Purkinje cell (primary cell): ENCODE measurements around the gene SOWAHD. TPM values are rescaled to one million over a fixed set of nuclear protein-coding genes. Genes with fewer than 3 reads are reported as not detected.

Experiments
- polyA plus RNA-seq: library from polyadenylated mRNA; unstranded; fragments of >200 nt; fragmentation: Nextera tagmentation; gene quantifications from 2 replicates; pipeline ENCODE4 v1.2.1, GENCODE V29; 2014

SOWAHD gene, protein sequence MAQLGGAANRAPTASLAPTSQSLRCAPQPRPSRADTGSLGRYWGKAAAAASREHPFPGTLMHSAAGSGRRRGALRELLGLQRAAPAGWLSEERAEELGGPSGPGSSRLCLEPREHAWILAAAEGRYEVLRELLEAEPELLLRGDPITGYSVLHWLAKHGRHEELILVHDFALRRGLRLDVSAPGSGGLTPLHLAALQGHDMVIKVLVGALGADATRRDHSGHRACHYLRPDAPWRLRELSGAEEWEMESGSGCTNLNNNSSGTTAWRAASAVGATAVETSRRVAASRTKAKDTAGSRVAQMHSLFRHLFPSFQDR
- polyA plus RNA-seq: not detected in 2 replicates

DNA sequence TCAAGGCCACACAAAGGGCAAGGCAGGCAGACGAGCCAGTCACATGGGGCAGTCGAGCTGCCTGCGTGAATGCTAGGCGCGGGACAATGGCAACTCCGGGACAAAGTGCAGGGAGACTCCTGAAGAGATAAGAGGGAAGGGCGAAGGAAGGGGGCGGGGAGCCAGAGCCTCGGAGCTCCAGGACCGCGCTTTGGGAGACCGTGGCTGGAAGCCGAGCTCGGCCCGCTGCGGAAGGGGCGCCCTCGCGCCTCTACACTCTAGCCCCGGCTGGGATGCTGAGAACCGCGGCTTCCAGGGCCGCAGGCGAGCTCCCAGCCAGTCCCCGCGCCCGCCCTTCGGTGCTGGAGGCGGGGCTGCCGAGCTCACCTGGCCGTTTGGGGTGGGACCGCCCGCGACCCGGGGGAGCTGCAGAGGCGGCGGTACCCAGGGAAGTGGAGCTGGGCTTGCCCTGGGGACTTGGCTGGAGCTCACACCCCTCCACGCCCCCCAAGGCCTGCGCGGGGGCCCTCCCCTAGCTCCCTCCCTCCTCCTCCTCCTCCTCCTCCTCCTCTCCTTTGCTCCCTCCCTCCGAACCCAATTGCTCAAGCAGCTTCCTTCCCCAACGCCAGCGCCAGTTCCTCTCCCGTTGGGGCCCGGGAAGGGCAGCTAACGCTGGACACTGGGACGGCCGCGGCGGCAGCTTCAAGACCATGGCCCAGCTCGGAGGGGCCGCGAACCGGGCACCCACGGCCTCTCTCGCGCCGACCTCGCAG is at the start of gene SOWAHD:
TSS of gene SOWAHD (plus strand) at position 610 of the 752 bp plus-strand sequence. CDS start at position 690, 80 bp downstream.

DNA sequence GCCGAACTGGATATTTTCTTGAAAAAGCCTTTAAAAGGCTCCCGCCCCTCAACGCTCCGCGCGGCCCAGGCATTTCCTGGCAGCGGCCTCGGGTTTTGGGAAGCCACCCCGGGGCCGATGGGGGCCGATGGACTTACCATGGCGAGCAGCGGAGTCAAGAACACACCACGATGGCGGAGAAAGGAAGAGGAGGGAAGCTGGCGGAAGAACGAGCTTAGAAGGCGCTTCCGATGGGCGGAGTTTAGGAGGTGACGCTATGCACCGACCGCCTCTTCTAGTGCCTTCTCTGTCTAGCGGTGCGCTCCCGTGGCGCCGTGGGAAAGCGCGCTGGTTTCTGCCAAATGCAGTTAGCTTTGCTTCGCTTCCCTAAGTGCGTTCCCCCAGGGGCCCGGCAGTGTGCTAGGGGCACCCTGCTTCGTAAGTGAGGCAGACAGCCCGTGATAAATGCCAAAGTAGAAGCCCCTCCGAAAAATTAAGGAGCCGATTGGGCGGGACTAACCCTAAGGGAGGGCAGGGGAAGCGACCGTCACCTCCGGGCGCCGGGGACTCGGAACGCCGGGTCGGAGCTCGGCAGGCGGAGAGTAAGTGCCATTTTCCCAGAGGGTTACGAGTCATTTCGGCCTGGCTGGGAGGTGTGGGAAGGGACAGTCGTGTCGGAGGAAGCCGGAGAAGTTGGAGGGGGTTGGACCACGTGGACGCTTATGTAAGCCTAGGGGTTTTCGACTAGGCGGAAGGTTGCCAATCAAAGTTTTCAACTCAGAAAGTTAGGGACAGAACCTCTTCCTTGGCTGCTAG is 33.2 kb downstream of the SOWAHD start, which contains the start of gene RPL39:
TSS of gene RPL39 (minus strand) at position 194 of the 795 bp plus-strand sequence. CDS start at position 140, 54 bp downstream.

Other genes starting within 250 kb of the SOWAHD start
- 8.3 and 17.7 TPM in 2 replicates for gene STEEP1, start 193.2 kb upstream of the SOWAHD start, polyA plus RNA-seq
- 49.8 and 71.0 TPM in 2 replicates for gene UBE2A, start 184.0 kb upstream of the SOWAHD start, polyA plus RNA-seq
- gene NKRF, start 152.2 kb upstream of the SOWAHD start, polyA plus RNA-seq: 17.0 and 17.3 TPM in 2 replicates
- gene SEPTIN6, start 65.4 kb upstream of the SOWAHD start, polyA plus RNA-seq: 38.9 and 40.2 TPM in 2 replicates
- gene RPL39, start 33.0 kb downstream of the SOWAHD start, polyA plus RNA-seq: 837 and 939 TPM in 2 replicates
- 22.8 and 32.9 TPM in 2 replicates for gene UPF3B, start 94.4 kb downstream of the SOWAHD start, polyA plus RNA-seq
- gene RNF113A, start 113.1 kb downstream of the SOWAHD start, polyA plus RNA-seq: 19.0 and 20.1 TPM in 2 replicates
- 1,373 and 1,722 TPM in 2 replicates for gene NDUFA1, start 113.2 kb downstream of the SOWAHD start, polyA plus RNA-seq
- 0.51 and 4.3 TPM in 2 replicates for gene AKAP14, start 137.3 kb downstream of the SOWAHD start, polyA plus RNA-seq
- gene NKAP, start 185.2 kb downstream of the SOWAHD start, polyA plus RNA-seq: 2.4 and 4.7 TPM in 2 replicates